ENCODE results near the gene TBX10. TPM values are rescaled to one million over a fixed set of nuclear protein-coding genes. Genes with fewer than 3 reads are reported as not detected.
A peak's percentile ranks its signal among the peaks of the same experiment; 100 is the strongest.

TBX10 gene
- total RNA-seq, 2 experiments from 2014 or later, result not detected

GRCh38 chr11:67614730-67615714 lies 24.5 kb downstream of the TBX10 start:
- Histone ChIP-seq H3K36me3 (ENCODE audit: insufficient read depth, low read length) (peaks cover 31% of the 10 kb centered on the region), H3K27ac (ENCODE audit: low read depth in 1 of 2, low read length in 2 of 2) (peak overlapping the region; percentile 92), H3K27me3 (ENCODE audit: control insufficient read depth in 1 of 2, insufficient read depth in 2 of 2, low read length in 2 of 2) (peaks cover 0 to 3% of the 10 kb centered on the region in 2 experiments), H3K9me3 (ENCODE audit: control insufficient read depth in 1 of 2, insufficient read depth in 1 of 2, low read length in 2 of 2) (peaks cover 0 to 3% of the 10 kb centered on the region in 2 experiments), H3K4me1 (ENCODE audit: insufficient read depth, low read length) (peaks cover 37% of the 10 kb centered on the region), H3K4me3 (ENCODE audit: low read length) (peak overlapping the region; percentile 55)
- TF ChIP-seq, protein P1, sequence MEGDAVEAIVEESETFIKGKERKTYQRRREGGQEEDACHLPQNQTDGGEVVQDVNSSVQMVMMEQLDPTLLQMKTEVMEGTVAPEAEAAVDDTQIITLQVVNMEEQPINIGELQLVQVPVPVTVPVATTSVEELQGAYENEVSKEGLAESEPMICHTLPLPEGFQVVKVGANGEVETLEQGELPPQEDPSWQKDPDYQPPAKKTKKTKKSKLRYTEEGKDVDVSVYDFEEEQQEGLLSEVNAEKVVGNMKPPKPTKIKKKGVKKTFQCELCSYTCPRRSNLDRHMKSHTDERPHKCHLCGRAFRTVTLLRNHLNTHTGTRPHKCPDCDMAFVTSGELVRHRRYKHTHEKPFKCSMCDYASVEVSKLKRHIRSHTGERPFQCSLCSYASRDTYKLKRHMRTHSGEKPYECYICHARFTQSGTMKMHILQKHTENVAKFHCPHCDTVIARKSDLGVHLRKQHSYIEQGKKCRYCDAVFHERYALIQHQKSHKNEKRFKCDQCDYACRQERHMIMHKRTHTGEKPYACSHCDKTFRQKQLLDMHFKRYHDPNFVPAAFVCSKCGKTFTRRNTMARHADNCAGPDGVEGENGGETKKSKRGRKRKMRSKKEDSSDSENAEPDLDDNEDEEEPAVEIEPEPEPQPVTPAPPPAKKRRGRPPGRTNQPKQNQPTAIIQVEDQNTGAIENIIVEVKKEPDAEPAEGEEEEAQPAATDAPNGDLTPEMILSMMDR (IDR thresholded peaks at IDR 0.05), result no peak
- ATAC-seq (ENCODE audit: poor library complexity) (no peak), DNase-seq (peak in 10 of 14 experiments; percentile 29 to 73 (median 46))
- H3K9me3 Mint-ChIP-seq, result no peaks in the 10 kb centered on the region
- ChIA-PET POLR2A (interaction anchor here (0.7 to 3.4 kb wide), 9 partner anchors 9 to 375 kb away, joined by 3 to 27 read pairs (median 6); partner anchors contain the start of genes ACY3, GSTP1, NUDT8 and PPP1CA), CTCF (interaction anchor here (1.0 to 4.2 kb wide), 5 partner anchors 9 to 44 kb away, joined by 3 to 38 read pairs (median 5); partner anchors contain the start of genes GSTP1 and NUDT8)
- intact Hi-C loops (cut with DNase I, micrococcal nuclease), result loop anchor here (1.0 kb wide), 2 partner anchors 9 to 14 kb away; partner anchors contain the start of genes NDUFV1 (in 1 of the 2) and NUDT8 (in 1 of the 2)
- H3K27ac Mint-ChIP-seq, result peak overlapping the region; percentile 96
- H3K36me3 Mint-ChIP-seq (ENCODE audit: low read depth), result peaks cover 27% of the 10 kb centered on the region
- H3K27me3 Mint-ChIP-seq, result no peaks in the 10 kb centered on the region
- peaks cover 28% of the 10 kb centered on the region for H3K4me1 Mint-ChIP-seq (ENCODE audit: low read depth)
- H3K4me3 Mint-ChIP-seq, result peak overlapping the region; percentile 89

GRCh38 chr11:67613960-67614715 lies 25.4 kb downstream of the TBX10 start:
- DNase-seq (peak; percentile 67 to 94 (median 78)), ATAC-seq (ENCODE audit: poor library complexity) (peak; percentile 96)
- H3K4me3 ChIP-seq (ENCODE audit: low read length), result peak overlapping the region; percentile 55
- peaks cover 33% of the 10 kb centered on the region for H3K4me1 Mint-ChIP-seq (ENCODE audit: low read depth)
- peaks cover 39% of the 10 kb centered on the region for H3K36me3 ChIP-seq (ENCODE audit: insufficient read depth, low read length)
- ChIA-PET CTCF (interaction anchor here (1.0 to 4.2 kb wide), 4 partner anchors 9 to 45 kb away, joined by 4 to 38 read pairs (median 5); partner anchors contain the start of genes GSTP1 and NUDT8), POLR2A (interaction anchor here (0.7 to 3.4 kb wide), 10 partner anchors 9 to 374 kb away, joined by 3 to 27 read pairs (median 6); partner anchors contain the start of genes ACY3, CLCF1, GSTP1 and NUDT8)
- intact Hi-C loops (cut with DNase I, micrococcal nuclease), result loop anchor here (1.0 kb wide), 2 partner anchors 8 to 15 kb away; partner anchors contain the start of genes NDUFV1 (in 1 of the 2) and NUDT8 (in 1 of the 2)
- peaks cover 0 to 3% of the 10 kb centered on the region in 2 experiments for H3K9me3 ChIP-seq (ENCODE audit: control insufficient read depth in 1 of 2, insufficient read depth in 1 of 2, low read length in 2 of 2)
- H3K27me3 ChIP-seq (ENCODE audit: control insufficient read depth in 1 of 2, insufficient read depth in 2 of 2, low read length in 2 of 2), result peaks cover 0 to 3% of the 10 kb centered on the region in 2 experiments
- H3K36me3 Mint-ChIP-seq (ENCODE audit: low read depth), result peaks cover 33% of the 10 kb centered on the region
- TF ChIP-seq, protein P1 (IDR thresholded peaks at IDR 0.05), result peak; percentile 60
- H3K27me3 Mint-ChIP-seq, result no peaks in the 10 kb centered on the region
- H3K4me1 ChIP-seq (ENCODE audit: insufficient read depth, low read length), result peaks cover 37% of the 10 kb centered on the region
- peak overlapping the region; percentile 92 for H3K27ac ChIP-seq (ENCODE audit: low read depth in 1 of 2, low read length in 2 of 2)
- H3K4me3 Mint-ChIP-seq, result peak overlapping the region; percentile 89
- H3K27ac Mint-ChIP-seq, result peak overlapping the region; percentile 96
- no peaks in the 10 kb centered on the region for H3K9me3 Mint-ChIP-seq

Data from CD4-positive, alpha-beta T cell (primary cell).